HepG2 (cell line): ENCODE results near the gene HEMK1. TPM values are rescaled to one million over a fixed set of nuclear protein-coding genes. Genes with fewer than 3 reads are reported as not detected.

ENCODE experiments used
- ARNT2 ChIP-seq: sonication (generic); formaldehyde crosslinking; IDR thresholded peaks from 2 replicates; pipeline ENCODE4 v1.8.0; 2022; ENCODE audit warnings: mild to moderate bottlenecking, low read depth, missing genetic modification reagents, moderate library complexity
- HOXA3 ChIP-seq: sonication (generic); formaldehyde crosslinking; IDR thresholded peaks from 2 replicates; pipeline ENCODE4 v1.5.0; 2020; ENCODE audit warnings: missing genetic modification reagents
- KDM6A ChIP-seq: IDR thresholded peaks from 2 replicates; pipeline ENCODE4 v1.6.1; 2016; ENCODE audit warnings: low read depth
- MAF1 ChIP-seq: sonication (generic); formaldehyde crosslinking; IDR thresholded peaks from 2 replicates; pipeline ENCODE4 v1.5.0; 2020; ENCODE audit warnings: missing genetic modification reagents, borderline replicate concordance
- MIXL1 ChIP-seq: IDR thresholded peaks from 2 replicates; pipeline ENCODE4 v1.6.1; 2016
- NCOA5 ChIP-seq: sonication (generic); formaldehyde crosslinking; IDR thresholded peaks from 2 replicates; pipeline ENCODE4 v1.4.0; 2020; ENCODE audit warnings: missing genetic modification reagents
- NFE2L2 ChIP-seq: fragments of 150-350 bp; IDR thresholded peaks from 2 replicates; pipeline ENCODE4 v1.6.1; 2014; ENCODE audit warnings: low read length
- PHB2 ChIP-seq: fragments of 450-650 bp; IDR thresholded peaks from 2 replicates; pipeline ENCODE4 v1.6.1; 2018; ENCODE audit not compliant: partially characterized antibody
- PPARG ChIP-seq: conservative IDR thresholded peaks from 2 replicates; pipeline ENCODE4 v1.6.1; 2016; ENCODE audit warnings: missing biosample characterization, missing genetic modification reagents
- RARA ChIP-seq: IDR thresholded peaks from 2 replicates; pipeline ENCODE4 v1.6.1; 2016; ENCODE audit warnings: missing genetic modification reagents, missing compliant biosample characterization
- REPIN1 ChIP-seq: sonication (generic); formaldehyde crosslinking; IDR thresholded peaks from 2 replicates; pipeline ENCODE4 v1.8.0; 2022; ENCODE audit warnings: missing genetic modification reagents, low read depth, mild to moderate bottlenecking, borderline replicate concordance
- REXO4 ChIP-seq: sonication (generic); formaldehyde crosslinking; IDR thresholded peaks from 2 replicates; pipeline ENCODE4 v1.8.0; 2022; ENCODE audit warnings: missing genetic modification reagents, mild to moderate bottlenecking, borderline replicate concordance
- SAP130 ChIP-seq: IDR thresholded peaks from 2 replicates; pipeline ENCODE4 v1.6.1; 2016; ENCODE audit warnings: low read depth
- SIN3B ChIP-seq: fragments of 150-350 bp; IDR thresholded peaks from 2 replicates; pipeline ENCODE4 v1.6.1; 2014; ENCODE audit warnings: low read length
- TAF1 ChIP-seq: sonication (generic); formaldehyde crosslinking; IDR thresholded peaks from 2 replicates; pipeline ENCODE4 v1.4.0; 2020; ENCODE audit warnings: missing genetic modification reagents
- TEAD2 ChIP-seq: sonication (generic); formaldehyde crosslinking; IDR thresholded peaks from 2 replicates; pipeline ENCODE4 v1.9.0; 2021; ENCODE audit warnings: missing genetic modification reagents
- TOPORS ChIP-seq: sonication (generic); formaldehyde crosslinking; IDR thresholded peaks from 2 replicates; pipeline ENCODE4 v1.8.0; 2023; ENCODE audit warnings: mild to moderate bottlenecking, missing genetic modification reagents
- TRIM24 ChIP-seq: sonication (generic); formaldehyde crosslinking; IDR thresholded peaks from 2 replicates; pipeline ENCODE4 v1.8.0; 2022; ENCODE audit warnings: mild to moderate bottlenecking, missing genetic modification reagents
- ZBTB3 ChIP-seq: sonication (generic); formaldehyde crosslinking; IDR thresholded peaks from 2 replicates; pipeline ENCODE4 v1.4.0; 2020; ENCODE audit warnings: low read depth, mild to moderate bottlenecking, moderate library complexity, missing genetic modification reagents, borderline replicate concordance
- ZFAT ChIP-seq: sonication (generic); formaldehyde crosslinking; conservative IDR thresholded peaks from 2 replicates; pipeline ENCODE4 v1.8.1; 2023; ENCODE audit warnings: missing genetic modification reagents, inconsistent platforms
- ZNF225 ChIP-seq: sonication (generic); formaldehyde crosslinking; IDR thresholded peaks from 2 replicates; pipeline ENCODE4 v1.4.0; 2020; ENCODE audit warnings: mild to moderate bottlenecking, missing genetic modification reagents
- ZNF230 ChIP-seq: sonication (generic); formaldehyde crosslinking; IDR thresholded peaks from 2 replicates; pipeline ENCODE4 v1.4.0; 2020; ENCODE audit warnings: mild to moderate bottlenecking, missing genetic modification reagents
- ZNF264 ChIP-seq: sonication (generic); formaldehyde crosslinking; IDR thresholded peaks from 2 replicates; pipeline ENCODE4 v1.4.0; 2020; ENCODE audit warnings: missing genetic modification reagents
- ZNF501 ChIP-seq: sonication (generic); formaldehyde crosslinking; IDR thresholded peaks from 2 replicates; pipeline ENCODE4 v1.5.1; 2020; ENCODE audit warnings: mild to moderate bottlenecking, moderate library complexity, missing genetic modification reagents
- polyA plus RNA-seq, 8 experiments: library from polyadenylated mRNA; depleted of rRNA in 3 of 8; stranded (reverse) in 7 of 8; unstranded in 1 of 8; fragments of >200 nt; fragmentation: Illumina TruSeq in 4 of 8; extraction: Trizol in 4 of 8; gene quantifications; 2 replicates each; pipeline versions ENCODE4 v1.2.1 to v1.2.3, GENCODE V29; 2011 to 2016; ENCODE audit warnings: low read depth in 4 of 8, missing spikeins in 1 of 8, mixed read lengths in 1 of 8; ENCODE audit not compliant: insufficient read depth in 1 of 8
- total RNA-seq, 5 experiments: library from RNA; depleted of rRNA; stranded (reverse); fragments of >200 nt; fragmentation: Illumina TruSeq; extraction: Trizol; gene quantifications; 2 replicates each; pipeline ENCODE4 v1.2.3, GENCODE V29; 2016; ENCODE audit warnings: low read depth in 1 of 5
- TF ChIP-seq, protein P1 (sequence below): sonication (generic); formaldehyde crosslinking; IDR thresholded peaks from 2 replicates; pipeline ENCODE4 v1.5.0; 2020; ENCODE audit warnings: missing genetic modification reagents
- TF ChIP-seq, protein P2 (sequence below): sonication (generic); formaldehyde crosslinking; IDR thresholded peaks from 2 replicates; pipeline ENCODE4 v1.4.0; 2020; ENCODE audit warnings: missing genetic modification reagents, mild to moderate bottlenecking, borderline replicate concordance
- TF ChIP-seq, protein P3 (sequence below): sonication (generic); formaldehyde crosslinking; IDR thresholded peaks from 2 replicates; pipeline ENCODE4 v1.5.1; 2020; ENCODE audit warnings: missing genetic modification reagents, mild to moderate bottlenecking, borderline replicate concordance

The HEMK1 gene
- total and polyA plus RNA-seq, 2 of the 13 experiments (the other 11 are each of a cell fraction or from before 2014, with no cell fraction given) = 9.8 to 12.6 TPM

DNA sequence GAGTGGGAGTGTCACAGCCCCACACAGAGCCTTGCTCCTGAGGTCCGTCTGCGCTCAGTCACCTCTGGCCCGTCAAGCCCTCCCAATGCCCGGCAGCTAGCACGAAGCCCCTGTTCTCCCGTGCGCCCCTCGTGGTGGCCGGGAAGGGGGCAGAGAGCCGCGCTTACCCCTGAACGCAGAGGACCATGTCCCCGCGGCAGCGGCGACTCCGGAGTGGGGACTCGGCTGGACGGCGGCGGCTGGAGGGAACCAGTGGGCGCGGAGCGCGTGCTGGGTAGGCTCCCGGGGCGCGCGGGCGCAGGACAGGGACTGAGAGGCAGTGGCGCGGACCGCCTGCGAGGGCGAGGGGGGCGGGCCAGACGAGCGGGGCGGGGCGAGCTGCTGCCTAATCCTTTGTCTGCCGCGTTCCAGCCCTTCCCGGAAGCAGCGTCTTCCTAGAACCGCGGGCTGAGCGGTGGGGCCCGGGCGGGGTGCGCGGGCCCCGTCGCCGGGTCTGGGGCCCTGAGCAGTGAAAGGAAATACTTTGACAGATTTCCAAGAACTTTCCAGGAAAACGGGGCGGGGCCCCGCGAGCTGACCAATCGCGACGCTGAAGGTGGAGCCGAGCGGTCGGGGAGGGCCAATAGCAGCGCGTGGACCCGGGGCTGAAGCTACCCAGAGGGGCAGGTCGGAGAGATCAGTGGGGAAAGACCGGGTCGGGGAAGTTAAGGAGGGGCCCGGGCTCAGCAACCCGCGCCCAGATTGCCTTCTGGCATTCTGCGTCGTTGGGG lies 42.3 kb downstream of the HEMK1 start, which contains the start of gene CISH (continued):
- TF ChIP-seq TAF1 (peak; percentile 69), ZNF225 (CRISPR knock-in tag) (no peak; the same call in 1 of the 2 replicates), ZFAT (CRISPR knock-in tag) (no peak), ZBTB3 (peak; percentile 66; the same call in 1 of the 2 replicates), NCOA5 (CRISPR knock-in tag) (no peak), KDM6A (no peak), REPIN1 (CRISPR knock-in tag) (no peak; the same call in 1 of the 2 replicates), REXO4 (no peak), ZNF264 (CRISPR knock-in tag) (no peak), SAP130 (peak; percentile 84), TEAD2 (CRISPR knock-in tag) (no peak), MIXL1 (CRISPR knock-in tag) (no peak), ZNF501 (peak; percentile 81), NFE2L2 (no peak), SIN3B (no peak), TOPORS (peak; percentile 71), PPARG (peak; percentile 34; the same call in 1 of the 2 replicates), TRIM24 (CRISPR knock-in tag) (no peak), MAF1 (CRISPR knock-in tag) (no peak; the same call in 1 of the 2 replicates), RARA (CRISPR knock-in tag) (peak; percentile 87), HOXA3 (peak; percentile 72), PHB2 (no peak), ARNT2 (CRISPR knock-in tag) (peak; percentile 84; the same call in 1 of the 2 replicates), ZNF230 (CRISPR knock-in tag) (peak; percentile 89)
- TF ChIP-seq, protein P1, sequence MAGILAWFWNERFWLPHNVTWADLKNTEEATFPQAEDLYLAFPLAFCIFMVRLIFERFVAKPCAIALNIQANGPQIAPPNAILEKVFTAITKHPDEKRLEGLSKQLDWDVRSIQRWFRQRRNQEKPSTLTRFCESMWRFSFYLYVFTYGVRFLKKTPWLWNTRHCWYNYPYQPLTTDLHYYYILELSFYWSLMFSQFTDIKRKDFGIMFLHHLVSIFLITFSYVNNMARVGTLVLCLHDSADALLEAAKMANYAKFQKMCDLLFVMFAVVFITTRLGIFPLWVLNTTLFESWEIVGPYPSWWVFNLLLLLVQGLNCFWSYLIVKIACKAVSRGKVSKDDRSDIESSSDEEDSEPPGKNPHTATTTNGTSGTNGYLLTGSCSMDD (CRISPR knock-in tag) = no peak
- TF ChIP-seq, protein P2, sequence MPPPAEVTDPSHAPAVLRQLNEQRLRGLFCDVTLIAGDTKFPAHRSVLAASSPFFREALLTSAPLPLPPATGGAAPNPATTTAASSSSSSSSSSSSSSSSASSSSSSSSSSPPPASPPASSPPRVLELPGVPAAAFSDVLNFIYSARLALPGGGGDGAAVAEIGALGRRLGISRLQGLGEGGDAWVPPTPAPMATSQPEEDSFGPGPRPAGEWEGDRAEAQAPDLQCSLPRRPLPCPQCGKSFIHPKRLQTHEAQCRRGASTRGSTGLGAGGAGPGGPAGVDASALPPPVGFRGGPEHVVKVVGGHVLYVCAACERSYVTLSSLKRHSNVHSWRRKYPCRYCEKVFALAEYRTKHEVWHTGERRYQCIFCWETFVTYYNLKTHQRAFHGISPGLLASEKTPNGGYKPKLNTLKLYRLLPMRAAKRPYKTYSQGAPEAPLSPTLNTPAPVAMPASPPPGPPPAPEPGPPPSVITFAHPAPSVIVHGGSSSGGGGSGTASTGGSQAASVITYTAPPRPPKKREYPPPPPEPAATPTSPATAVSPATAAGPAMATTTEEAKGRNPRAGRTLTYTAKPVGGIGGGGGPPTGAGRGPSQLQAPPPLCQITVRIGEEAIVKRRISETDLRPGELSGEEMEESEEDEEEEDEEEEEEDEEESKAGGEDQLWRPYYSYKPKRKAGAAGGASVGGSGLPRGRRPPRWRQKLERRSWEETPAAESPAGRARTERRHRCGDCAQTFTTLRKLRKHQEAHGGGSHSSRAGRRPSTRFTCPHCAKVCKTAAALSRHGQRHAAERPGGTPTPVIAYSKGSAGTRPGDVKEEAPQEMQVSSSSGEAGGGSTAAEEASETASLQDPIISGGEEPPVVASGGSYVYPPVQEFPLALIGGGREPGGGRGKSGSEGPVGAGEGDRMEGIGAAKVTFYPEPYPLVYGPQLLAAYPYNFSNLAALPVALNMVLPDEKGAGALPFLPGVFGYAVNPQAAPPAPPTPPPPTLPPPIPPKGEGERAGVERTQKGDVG (CRISPR knock-in tag) = no peak
- TF ChIP-seq, protein P3, sequence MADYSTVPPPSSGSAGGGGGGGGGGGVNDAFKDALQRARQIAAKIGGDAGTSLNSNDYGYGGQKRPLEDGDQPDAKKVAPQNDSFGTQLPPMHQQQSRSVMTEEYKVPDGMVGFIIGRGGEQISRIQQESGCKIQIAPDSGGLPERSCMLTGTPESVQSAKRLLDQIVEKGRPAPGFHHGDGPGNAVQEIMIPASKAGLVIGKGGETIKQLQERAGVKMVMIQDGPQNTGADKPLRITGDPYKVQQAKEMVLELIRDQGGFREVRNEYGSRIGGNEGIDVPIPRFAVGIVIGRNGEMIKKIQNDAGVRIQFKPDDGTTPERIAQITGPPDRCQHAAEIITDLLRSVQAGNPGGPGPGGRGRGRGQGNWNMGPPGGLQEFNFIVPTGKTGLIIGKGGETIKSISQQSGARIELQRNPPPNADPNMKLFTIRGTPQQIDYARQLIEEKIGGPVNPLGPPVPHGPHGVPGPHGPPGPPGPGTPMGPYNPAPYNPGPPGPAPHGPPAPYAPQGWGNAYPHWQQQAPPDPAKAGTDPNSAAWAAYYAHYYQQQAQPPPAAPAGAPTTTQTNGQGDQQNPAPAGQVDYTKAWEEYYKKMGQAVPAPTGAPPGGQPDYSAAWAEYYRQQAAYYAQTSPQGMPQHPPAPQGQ (CRISPR knock-in tag) = no peak
